ENCODE measurements around the gene HK1. TPM values are rescaled to one million over a fixed set of nuclear protein-coding genes. Genes with fewer than 3 reads are reported as not detected.

HK1 gene
- total RNA-seq, 4 donors from 2014 or later, result 38.0 to 93.2 (median 50.6) TPM

GRCh38 chr10:69416695-69417094 is 138.4 kb downstream of the HK1 start, which contains the start of gene TACR2:
Gene TACR2, minus strand, starts transcription at chr10:69416918. Its CDS starts 595 bp downstream, at chr10:69416323.
- TF ChIP-seq, protein P1, sequence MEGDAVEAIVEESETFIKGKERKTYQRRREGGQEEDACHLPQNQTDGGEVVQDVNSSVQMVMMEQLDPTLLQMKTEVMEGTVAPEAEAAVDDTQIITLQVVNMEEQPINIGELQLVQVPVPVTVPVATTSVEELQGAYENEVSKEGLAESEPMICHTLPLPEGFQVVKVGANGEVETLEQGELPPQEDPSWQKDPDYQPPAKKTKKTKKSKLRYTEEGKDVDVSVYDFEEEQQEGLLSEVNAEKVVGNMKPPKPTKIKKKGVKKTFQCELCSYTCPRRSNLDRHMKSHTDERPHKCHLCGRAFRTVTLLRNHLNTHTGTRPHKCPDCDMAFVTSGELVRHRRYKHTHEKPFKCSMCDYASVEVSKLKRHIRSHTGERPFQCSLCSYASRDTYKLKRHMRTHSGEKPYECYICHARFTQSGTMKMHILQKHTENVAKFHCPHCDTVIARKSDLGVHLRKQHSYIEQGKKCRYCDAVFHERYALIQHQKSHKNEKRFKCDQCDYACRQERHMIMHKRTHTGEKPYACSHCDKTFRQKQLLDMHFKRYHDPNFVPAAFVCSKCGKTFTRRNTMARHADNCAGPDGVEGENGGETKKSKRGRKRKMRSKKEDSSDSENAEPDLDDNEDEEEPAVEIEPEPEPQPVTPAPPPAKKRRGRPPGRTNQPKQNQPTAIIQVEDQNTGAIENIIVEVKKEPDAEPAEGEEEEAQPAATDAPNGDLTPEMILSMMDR (IDR thresholded peaks at IDR 0.05), result no peak
- no peak for DNase-seq (ENCODE audit: low spot score)
- ATAC-seq (ENCODE audit: low FRiP score), result no peak

DNA sequence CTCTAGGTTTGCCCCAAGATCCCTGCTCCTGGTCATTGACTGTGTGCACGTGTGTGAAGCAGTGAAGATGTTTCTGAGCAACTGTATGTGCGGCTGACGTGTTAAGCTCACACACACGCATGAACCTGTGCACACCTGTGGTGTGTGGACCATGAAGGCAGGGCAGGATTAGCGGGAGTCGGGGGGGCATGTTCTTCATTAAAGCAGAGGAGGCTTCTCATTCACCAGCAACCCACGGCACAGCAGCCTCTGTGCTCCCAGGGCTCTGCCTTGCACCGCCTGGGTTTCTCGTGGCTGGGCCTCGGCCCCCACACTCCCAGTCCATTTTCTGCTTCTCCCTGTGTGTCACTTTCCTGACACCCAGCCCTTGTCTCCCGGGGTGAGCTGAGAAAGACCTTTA is 139.2 kb downstream of the HK1 start:
- TF ChIP-seq, protein P1 (IDR thresholded peaks at IDR 0.05), result no peak
- ATAC-seq (ENCODE audit: low FRiP score) (no peak), DNase-seq (ENCODE audit: low spot score) (no peak)

- ATAC-seq (ENCODE audit: low FRiP score) (no peak), DNase-seq (ENCODE audit: low spot score) (no peak)
- TF ChIP-seq, protein P1 (IDR thresholded peaks at IDR 0.05), result no peak
These were observed 139.9 kb downstream of the HK1 start for GRCh38 chr10:69418052-69418752.

DNA sequence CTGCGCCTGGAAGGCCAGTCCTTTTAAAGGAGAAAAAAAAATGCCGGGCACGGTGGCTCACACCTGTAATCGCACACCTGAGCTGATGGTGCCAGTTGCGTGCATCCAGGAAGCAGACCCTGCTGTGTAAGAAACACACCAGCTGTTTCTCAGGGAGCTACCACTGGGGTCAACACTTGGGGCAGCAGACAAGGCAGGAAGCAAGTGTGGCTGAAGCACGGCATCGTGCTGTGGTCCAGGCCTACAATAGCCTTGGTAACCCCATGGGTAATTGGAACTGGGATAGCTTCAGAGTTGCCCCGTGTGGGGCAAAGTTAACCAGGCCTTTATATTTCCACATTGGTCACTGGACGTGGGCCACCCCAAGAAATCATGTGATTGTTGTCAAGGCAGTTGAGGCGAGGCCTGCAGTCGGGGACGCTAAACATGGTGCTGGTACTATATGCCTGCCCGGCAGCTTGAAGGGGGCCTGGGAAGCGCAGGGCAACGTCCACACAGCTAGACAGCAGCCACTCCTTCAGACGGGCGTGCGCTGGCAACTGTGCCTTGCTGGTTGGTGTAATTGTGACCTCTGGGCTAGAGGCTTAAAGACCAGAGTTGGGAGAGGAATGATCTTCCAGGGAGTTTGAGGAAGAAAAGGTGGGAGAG is 140.9 kb downstream of the HK1 start:
- ATAC-seq (ENCODE audit: low FRiP score), result no peak
- TF ChIP-seq, protein P1 (IDR thresholded peaks at IDR 0.05), result no peak
- no peak for DNase-seq (ENCODE audit: low spot score)

- TF ChIP-seq, protein P1 (IDR thresholded peaks at IDR 0.05), result no peak
- no peak for ATAC-seq (ENCODE audit: low FRiP score)
- no peak for DNase-seq (ENCODE audit: low spot score)
These were observed 141.4 kb downstream of the HK1 start for GRCh38 chr10:69419744-69420126.

- ATAC-seq (ENCODE audit: low FRiP score) (no peak), DNase-seq (ENCODE audit: low spot score) (no peak)
- TF ChIP-seq, protein P1 (IDR thresholded peaks at IDR 0.05), result no peak
These were observed 143.5 kb downstream of the HK1 start for GRCh38 chr10:69421611-69422308.
